Tibial nerve (tissue), 3 donors: ENCODE data around the gene ASAP3.
"Not testable (repeated sequence)": the region's sequence is repeated elsewhere in the genome, so short reads cannot be mapped to it uniquely, and the experiment has no call there.

Experiments
- POLR2A ChIP-seq, 2 donors: fragments of 450-650 bp; IDR thresholded peaks; one replicate each; pipeline ENCODE4 v1.6.1; 2017; ENCODE audit warnings: antibody characterized with exemption in 2 of 2, mild to moderate bottlenecking in 2 of 2, moderate library complexity in 2 of 2
- TF ChIP-seq, protein P1 (sequence below), 5 experiments: fragments of 200-600 bp in 3 of 5; fragments of 450-650 bp in 2 of 5; sonication (generic) in 3 of 5; IDR thresholded peaks; one replicate each; pipeline ENCODE4 v1.5.1; 2016 to 2019; ENCODE audit warnings: antibody characterized with exemption in 5 of 5, mild to moderate bottlenecking in 3 of 5, moderate library complexity in 2 of 5

DNA sequence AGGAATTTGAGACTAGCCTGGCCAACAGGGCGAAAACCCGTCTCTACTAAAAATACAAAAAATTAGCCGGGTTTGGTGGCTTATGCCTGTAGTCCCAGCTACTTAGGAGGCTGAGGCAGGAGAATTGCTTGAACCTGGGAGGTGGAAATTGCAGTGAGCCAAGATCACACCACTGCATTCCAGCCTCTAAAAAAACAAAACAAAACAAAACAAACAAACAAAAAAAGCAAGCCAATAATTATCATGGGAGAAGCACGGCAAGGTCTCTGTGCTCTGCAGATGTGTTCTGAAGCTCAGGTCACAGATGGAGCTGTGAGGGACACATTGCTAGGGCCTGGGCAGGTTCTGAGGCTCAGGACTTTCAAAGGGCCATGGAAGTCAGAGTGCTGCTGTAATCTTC is 103.7 kb downstream of the ASAP3 start:
- TF ChIP-seq, protein P1, sequence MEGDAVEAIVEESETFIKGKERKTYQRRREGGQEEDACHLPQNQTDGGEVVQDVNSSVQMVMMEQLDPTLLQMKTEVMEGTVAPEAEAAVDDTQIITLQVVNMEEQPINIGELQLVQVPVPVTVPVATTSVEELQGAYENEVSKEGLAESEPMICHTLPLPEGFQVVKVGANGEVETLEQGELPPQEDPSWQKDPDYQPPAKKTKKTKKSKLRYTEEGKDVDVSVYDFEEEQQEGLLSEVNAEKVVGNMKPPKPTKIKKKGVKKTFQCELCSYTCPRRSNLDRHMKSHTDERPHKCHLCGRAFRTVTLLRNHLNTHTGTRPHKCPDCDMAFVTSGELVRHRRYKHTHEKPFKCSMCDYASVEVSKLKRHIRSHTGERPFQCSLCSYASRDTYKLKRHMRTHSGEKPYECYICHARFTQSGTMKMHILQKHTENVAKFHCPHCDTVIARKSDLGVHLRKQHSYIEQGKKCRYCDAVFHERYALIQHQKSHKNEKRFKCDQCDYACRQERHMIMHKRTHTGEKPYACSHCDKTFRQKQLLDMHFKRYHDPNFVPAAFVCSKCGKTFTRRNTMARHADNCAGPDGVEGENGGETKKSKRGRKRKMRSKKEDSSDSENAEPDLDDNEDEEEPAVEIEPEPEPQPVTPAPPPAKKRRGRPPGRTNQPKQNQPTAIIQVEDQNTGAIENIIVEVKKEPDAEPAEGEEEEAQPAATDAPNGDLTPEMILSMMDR (IDR thresholded peaks at IDR 0.05), result not testable (repeated sequence)
- not testable (repeated sequence) for TF ChIP-seq POLR2A (IDR thresholded peaks at IDR 0.05)
